GM10248 (cell line): ENCODE data around the gene SLC6A3.

Source experiments
- CTCF ChIA-PET: fragments of 300-600 bp; sonication (Branson Sonifier 250); formaldehyde crosslinking; extraction: SDS; loops from one replicate; lab custom pipeline; 2021; ENCODE audit warnings: antibody characterized with exemption; lab: Yijun Ruan, JAX
- POLR2A ChIA-PET: fragments of 350-650 bp; sonication (Branson Sonifier 250); formaldehyde crosslinking; extraction: SDS; loops from one replicate; lab custom pipeline; 2020; ENCODE audit warnings: antibody characterized with exemption; lab: Yijun Ruan, JAX
- DNase-seq: peaks from one replicate; pipeline ENCODE4 v3.0.0; 2012; ENCODE audit errors: extremely low spot score
- TF ChIP-seq, protein P1 (sequence below): IDR thresholded peaks from 2 replicates; pipeline ENCODE4 v1.5.1; 2012; ENCODE audit warnings: mild to moderate bottlenecking, low read depth; ENCODE audit errors: extremely low read depth, missing control alignments, control extremely low read depth

The SLC6A3 gene

DNA sequence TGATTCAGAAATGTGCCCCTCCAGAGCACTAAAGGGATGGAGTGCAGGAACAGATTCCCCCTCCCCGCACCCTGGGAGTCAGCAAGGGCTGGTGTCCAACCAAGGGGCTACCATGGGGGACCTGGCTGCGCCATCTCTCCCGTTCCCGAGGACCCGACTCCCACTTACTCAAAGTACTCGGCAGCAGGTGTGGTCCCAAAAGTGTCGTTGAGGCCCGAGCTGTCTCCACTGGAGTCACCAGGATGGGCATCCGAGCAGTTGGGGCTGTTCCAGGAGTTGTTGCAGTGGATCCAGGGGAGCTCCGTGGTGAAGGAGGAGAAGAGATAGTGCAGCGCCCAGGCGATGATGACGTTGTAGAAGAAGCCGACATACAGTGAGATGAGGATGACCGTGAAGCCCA, 12.9 kb downstream of the SLC6A3 start:
- ChIA-PET POLR2A (no interaction called here), CTCF (no interaction called here)
- DNase-seq = no peak

DNA sequence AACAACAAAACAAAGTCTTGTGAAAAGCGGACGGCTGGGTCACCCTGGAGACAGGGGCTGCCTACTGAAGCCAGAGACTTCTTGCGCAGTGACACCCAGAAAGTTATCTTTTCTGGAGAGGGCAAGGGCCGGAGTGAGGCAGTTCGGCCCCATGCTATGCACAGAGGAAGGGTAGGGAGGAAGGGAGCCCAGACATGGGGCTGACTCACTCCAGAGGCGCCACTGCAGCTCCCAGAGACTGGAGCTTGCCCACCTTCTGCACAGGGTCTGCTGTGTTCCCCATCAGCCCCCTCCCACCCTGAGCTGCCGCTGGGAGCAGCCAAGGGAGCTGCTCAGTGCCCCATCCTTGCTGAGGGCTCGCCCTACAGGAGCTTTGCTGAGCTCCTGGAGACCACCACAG, 13.3 kb downstream of the SLC6A3 start:
- POLR2A ChIA-PET = no interaction called here
- TF ChIP-seq, protein P1, sequence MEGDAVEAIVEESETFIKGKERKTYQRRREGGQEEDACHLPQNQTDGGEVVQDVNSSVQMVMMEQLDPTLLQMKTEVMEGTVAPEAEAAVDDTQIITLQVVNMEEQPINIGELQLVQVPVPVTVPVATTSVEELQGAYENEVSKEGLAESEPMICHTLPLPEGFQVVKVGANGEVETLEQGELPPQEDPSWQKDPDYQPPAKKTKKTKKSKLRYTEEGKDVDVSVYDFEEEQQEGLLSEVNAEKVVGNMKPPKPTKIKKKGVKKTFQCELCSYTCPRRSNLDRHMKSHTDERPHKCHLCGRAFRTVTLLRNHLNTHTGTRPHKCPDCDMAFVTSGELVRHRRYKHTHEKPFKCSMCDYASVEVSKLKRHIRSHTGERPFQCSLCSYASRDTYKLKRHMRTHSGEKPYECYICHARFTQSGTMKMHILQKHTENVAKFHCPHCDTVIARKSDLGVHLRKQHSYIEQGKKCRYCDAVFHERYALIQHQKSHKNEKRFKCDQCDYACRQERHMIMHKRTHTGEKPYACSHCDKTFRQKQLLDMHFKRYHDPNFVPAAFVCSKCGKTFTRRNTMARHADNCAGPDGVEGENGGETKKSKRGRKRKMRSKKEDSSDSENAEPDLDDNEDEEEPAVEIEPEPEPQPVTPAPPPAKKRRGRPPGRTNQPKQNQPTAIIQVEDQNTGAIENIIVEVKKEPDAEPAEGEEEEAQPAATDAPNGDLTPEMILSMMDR = no peak
- DNase-seq = no peak
- CTCF ChIA-PET = no interaction called here

More for the DNA sequence above, 12.9 kb downstream of the SLC6A3 start:
- TF ChIP-seq, protein P1 = no peak

DNA sequence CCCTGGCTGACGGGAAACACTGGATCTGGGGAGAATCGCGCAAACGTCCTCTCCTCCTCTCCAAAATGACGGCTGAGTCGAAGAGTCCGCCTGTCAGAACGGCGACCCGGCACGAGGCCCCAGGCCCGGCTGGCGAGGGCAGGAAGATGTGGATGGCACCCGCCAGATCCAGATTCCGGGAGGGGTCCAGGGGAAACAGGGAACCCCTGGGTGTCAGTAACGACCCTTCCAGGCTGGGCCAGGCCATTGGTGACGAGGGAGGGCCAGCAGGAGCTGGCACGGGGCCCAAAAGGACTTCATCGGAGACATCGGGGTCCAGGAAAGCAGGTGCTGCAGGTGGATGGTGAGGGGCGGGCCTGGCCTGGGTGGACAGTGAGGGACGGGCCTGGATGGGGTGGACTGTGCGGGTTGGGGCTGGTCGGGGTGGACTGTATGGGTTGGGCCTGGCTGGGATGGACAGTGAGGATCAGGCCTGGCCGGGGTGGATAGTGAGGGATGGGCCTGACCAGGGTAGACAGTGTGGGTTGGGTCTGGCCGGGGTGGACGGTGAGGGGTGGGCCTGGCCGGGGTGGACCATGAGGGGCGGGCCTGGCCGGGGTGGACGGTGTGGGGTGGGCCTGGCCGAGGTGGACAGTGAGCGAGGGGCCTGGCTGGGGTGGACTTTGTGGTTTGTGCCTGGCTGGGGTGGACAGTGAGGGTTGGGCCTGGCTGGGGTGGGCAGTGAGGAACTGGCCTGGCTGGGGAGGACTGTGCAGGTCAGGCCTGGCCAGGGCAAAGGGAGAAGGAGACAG, 14.0 kb downstream of the SLC6A3 start:
- ChIA-PET POLR2A (no interaction called here), CTCF (no interaction called here)
- DNase-seq = no peak
- TF ChIP-seq, protein P1 = no peak

DNA sequence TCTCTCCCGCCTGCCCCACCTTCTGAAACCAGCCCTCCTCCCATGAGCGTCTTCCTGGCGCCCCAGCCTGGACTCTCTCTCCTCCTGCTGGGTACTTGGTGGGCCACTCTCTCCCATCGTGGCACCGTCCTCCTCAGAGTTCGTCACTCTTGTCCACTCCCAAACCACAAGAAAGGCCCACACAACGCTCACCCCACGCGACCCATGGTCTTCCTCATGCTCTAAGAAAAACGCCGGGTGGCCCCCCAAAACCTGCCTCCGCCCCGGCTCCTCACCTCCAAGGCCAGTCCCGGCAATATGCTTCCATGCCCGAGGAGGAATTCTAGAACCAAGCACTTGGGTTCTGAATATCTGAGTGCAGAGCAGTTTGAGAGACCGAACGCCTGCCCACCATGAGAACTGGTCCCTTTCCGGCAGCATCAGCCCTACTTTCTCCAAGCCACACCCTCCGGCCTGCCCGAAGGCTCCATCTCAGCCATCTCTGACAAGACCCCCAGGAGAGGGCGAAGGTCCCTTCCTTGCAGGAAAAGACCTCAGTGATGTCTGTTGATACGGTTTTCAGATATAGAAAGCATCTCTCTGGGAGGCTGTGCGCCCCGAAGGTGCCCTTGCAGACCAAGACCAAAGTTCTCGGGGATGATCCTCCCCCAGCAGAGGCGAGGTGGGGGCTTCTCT, 15.0 kb downstream of the SLC6A3 start:
- DNase-seq = no peak
- ChIA-PET CTCF (no interaction called here), POLR2A (no interaction called here)
- TF ChIP-seq, protein P1 = no peak

DNA sequence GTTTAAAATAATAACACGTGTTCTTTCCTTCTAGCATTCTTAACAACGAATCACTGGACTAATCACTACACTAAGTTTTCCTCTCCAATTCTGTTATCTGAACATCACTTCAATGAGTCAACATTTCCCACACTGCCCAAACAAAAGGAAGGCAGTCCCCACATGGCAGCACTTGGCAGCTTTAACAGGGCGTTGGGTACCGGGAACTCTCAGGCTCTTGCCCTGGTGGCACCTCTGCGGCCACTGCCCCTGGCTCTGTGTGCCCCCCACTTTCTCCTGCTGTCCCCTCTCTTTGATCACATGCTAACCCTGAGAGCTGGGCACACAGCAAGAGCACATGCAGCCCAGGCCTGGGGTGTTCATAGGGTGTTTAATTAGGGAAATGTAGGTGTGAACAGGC, 15.7 kb downstream of the SLC6A3 start:
- POLR2A ChIA-PET = no interaction called here
- DNase-seq = no peak
- TF ChIP-seq, protein P1 = no peak
- CTCF ChIA-PET = no interaction called here

DNA sequence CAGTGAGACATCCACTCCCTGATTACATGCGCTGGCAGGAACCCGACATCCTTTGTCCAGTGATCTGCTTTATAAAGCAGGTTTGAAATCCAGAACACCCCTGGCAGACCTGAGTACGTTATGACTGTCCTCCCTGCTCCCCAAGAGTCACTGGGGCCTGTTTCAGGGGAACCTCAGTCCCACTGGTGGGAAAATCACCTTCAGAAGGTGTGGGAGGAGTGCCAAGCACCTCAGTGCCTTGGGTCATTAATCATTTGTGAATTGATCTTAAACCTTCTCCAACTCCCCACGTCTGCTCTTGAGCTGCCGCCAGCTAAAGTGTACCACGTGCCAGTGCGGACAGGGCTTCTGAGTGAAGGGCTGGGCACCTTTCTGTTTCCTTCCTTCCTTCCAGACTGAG, 16.2 kb downstream of the SLC6A3 start:
- TF ChIP-seq, protein P1 = no peak
- ChIA-PET POLR2A (no interaction called here), CTCF (no interaction called here)
- no peak for DNase-seq
